ENCODE results near the gene SLCO2A1. TPM values are rescaled to one million over a fixed set of nuclear protein-coding genes. Genes with fewer than 3 reads are reported as not detected.

Gene SLCO2A1
- polyA plus RNA-seq, 1 experiment = 5.4 TPM

DNA sequence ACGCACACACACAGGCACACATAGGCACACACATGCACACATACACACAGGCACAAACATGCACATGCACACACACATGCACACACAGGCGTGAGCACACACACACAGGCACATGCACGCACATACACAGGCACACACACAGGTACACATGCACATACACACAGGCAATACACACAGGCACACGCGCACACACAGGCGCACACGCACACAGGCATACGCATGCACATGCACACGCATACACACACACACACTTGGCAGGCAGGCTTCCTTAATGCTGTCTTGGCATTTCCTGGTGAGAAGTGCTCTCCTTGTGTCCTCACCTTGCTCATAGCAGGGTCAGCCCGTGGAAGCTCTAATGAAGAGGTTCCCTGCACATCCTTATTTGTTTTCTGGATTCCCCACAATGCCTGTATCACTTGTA lies 8.4 kb upstream of the SLCO2A1 start:
- ChIA-PET POLR2A (no interaction called here), CTCF (no interaction called here)
- H3K36me3 ChIP-seq (ENCODE audit: control insufficient read depth, insufficient read depth, low read length) = no peaks in the 10 kb centered on the region
- TF ChIP-seq, protein P1, sequence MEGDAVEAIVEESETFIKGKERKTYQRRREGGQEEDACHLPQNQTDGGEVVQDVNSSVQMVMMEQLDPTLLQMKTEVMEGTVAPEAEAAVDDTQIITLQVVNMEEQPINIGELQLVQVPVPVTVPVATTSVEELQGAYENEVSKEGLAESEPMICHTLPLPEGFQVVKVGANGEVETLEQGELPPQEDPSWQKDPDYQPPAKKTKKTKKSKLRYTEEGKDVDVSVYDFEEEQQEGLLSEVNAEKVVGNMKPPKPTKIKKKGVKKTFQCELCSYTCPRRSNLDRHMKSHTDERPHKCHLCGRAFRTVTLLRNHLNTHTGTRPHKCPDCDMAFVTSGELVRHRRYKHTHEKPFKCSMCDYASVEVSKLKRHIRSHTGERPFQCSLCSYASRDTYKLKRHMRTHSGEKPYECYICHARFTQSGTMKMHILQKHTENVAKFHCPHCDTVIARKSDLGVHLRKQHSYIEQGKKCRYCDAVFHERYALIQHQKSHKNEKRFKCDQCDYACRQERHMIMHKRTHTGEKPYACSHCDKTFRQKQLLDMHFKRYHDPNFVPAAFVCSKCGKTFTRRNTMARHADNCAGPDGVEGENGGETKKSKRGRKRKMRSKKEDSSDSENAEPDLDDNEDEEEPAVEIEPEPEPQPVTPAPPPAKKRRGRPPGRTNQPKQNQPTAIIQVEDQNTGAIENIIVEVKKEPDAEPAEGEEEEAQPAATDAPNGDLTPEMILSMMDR (IDR thresholded peaks at IDR 0.05; ENCODE audit: insufficient read depth, low read depth, low read length) = no peak
- H3K4me3 ChIP-seq (ENCODE audit: low read depth, low read length) = no peak overlapping the region
- DNase-seq (ENCODE audit: low read depth) = no peak
- no peaks in the 10 kb centered on the region for H3K27me3 ChIP-seq (ENCODE audit: control insufficient read depth, insufficient read depth, low read length)

DNA sequence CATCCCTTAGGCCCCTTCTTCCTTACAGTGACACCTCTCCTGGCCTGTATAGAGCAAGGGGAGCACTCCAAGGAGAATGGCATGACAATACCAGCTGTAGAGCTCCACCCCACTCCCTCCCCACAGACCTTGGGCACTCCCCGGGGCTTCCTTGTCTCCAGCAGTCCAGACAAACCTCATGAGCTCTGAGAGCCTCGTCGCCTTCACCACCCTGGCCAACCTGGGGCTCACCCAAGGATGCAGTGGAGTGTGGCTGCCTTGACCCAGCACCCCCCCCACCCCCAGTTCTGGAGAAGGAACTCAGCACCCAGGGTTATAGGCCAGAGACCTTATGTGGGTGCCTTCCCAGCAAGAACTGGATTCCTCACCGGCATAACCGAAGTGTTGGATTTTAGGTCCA lies 7.4 kb upstream of the SLCO2A1 start:
- Histone ChIP-seq H3K27me3 (ENCODE audit: control insufficient read depth, insufficient read depth, low read length) (no peaks in the 10 kb centered on the region), H3K36me3 (ENCODE audit: control insufficient read depth, insufficient read depth, low read length) (no peaks in the 10 kb centered on the region), H3K4me3 (ENCODE audit: low read depth, low read length) (no peak overlapping the region)
- ChIA-PET POLR2A (no interaction called here), CTCF (interaction anchor here (1.0 kb wide), 1 partner anchor 24 kb away, joined by 3 read pairs; no protein-coding TSS in a partner anchor)
- DNase-seq (ENCODE audit: low read depth) = no peak
- TF ChIP-seq, protein P1 (IDR thresholded peaks at IDR 0.05; ENCODE audit: insufficient read depth, low read depth, low read length) = no peak

DNA sequence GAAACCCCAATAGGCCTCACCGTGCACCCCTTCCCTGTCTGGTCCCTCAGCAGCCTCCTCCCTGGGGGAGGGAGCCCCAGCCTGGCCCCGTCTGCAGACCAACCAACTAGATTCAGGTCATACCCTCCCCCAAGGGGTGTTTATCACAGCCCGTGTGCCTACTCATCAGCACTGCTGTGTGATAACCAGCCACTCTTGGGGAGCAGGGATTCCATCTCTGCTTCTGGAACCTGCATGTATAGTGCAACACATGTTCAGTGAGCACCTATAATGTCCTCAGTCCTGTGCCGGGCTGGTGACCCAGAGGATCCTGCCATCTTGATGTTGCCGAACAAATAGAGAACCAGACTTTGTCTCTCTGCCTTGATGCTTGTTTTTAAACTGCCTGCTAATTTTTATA lies 6.6 kb upstream of the SLCO2A1 start:
- Histone ChIP-seq H3K36me3 (ENCODE audit: control insufficient read depth, insufficient read depth, low read length) (no peaks in the 10 kb centered on the region), H3K27me3 (ENCODE audit: control insufficient read depth, insufficient read depth, low read length) (no peaks in the 10 kb centered on the region), H3K4me3 (ENCODE audit: low read depth, low read length) (no peak overlapping the region)
- ChIA-PET POLR2A (no interaction called here), CTCF (no interaction called here)
- TF ChIP-seq, protein P1 (IDR thresholded peaks at IDR 0.05; ENCODE audit: insufficient read depth, low read depth, low read length) = no peak
- no peak for DNase-seq (ENCODE audit: low read depth)

DNA sequence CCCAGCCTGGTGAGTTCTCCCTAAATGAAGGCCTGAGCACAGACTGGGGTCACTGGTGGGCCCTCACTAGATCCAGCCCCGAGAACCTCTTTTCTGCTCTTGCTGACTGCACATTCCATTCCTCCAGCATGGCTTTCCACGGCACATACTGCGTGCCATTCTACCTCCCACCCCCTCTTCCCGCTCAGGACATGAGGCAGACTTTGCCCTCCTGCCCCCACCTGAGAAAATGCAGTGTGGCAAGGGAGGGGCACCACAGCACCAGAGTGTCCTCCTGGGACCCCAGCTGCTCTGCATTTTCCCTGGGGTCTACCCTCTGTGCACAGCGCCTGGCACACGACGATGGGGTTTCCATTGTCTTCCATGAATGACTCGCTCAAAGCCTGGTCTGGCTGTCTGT lies 6.1 kb upstream of the SLCO2A1 start:
- Histone ChIP-seq H3K4me3 (ENCODE audit: low read depth, low read length) (no peak overlapping the region), H3K27me3 (ENCODE audit: control insufficient read depth, insufficient read depth, low read length) (no peaks in the 10 kb centered on the region), H3K36me3 (ENCODE audit: control insufficient read depth, insufficient read depth, low read length) (no peaks in the 10 kb centered on the region)
- DNase-seq (ENCODE audit: low read depth) = no peak
- CTCF ChIA-PET = no interaction called here
- POLR2A ChIA-PET = no interaction called here
- TF ChIP-seq, protein P1 (IDR thresholded peaks at IDR 0.05; ENCODE audit: insufficient read depth, low read depth, low read length) = no peak

DNA sequence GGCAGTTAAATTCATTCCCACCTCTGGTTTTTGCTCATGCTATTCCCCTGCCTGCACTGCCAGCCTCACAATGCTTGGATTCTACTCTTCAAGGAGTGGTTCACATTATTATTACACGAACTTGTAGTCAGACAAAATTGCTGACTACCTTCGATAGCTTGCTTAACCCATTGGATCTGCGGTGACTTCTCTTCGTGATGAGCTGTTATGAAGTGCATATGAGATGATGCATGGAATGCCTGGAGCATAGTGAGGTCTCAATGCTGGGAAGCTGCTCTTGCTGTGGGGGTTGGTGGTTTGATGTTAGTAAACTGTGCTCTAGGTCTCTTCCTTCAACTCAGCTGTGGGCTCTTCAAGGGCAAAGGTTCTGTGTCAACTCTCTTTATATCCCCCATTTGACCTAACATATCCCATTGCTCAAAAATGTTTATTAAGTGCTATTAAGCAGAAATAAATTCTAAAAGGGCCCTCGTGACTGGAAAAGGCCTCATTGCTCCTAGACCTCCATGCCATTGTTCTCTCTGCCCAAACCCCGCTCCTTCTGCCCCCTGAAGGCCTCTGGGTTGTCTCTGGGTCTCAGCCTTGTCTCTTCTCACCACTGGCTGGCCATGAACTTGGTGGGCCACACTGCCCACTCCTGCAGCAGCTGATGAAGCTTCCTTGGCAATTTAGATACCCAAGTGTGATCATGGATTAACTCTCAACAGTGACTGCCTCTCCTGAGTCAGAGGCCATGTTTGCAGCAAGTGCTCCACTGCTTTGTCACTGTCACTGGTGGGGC lies 4.5 kb upstream of the SLCO2A1 start:
- Histone ChIP-seq H3K36me3 (ENCODE audit: control insufficient read depth, insufficient read depth, low read length) (no peaks in the 10 kb centered on the region), H3K4me3 (ENCODE audit: low read depth, low read length) (no peak overlapping the region), H3K27me3 (ENCODE audit: control insufficient read depth, insufficient read depth, low read length) (no peaks in the 10 kb centered on the region)
- ChIA-PET CTCF (interaction anchor here (0.8 kb wide), 1 partner anchor 18 kb away, joined by 4 read pairs; no protein-coding TSS in a partner anchor), POLR2A (no interaction called here)
- TF ChIP-seq, protein P1 (IDR thresholded peaks at IDR 0.05; ENCODE audit: insufficient read depth, low read depth, low read length) = no peak
- no peak for DNase-seq (ENCODE audit: low read depth)
